Coronary artery (tissue), 2 donors: ENCODE results near the gene SMIM20.

Source experiments
- DNase-seq: peaks from one replicate; pipeline ENCODE4 v3.0.0-alpha.2; 2017; ENCODE audit warnings: low spot score
- H3K27ac ChIP-seq, 2 donors: fragments of 200-600 bp; sonication (generic); one replicate each; pipeline ENCODE4 v1.5.1; 2016 to 2019
- H3K4me3 ChIP-seq: fragments of 200-600 bp; sonication (generic); 2 replicates; pipeline ENCODE4 v1.5.1; 2016; ENCODE audit warnings: mild to moderate bottlenecking, moderate library complexity
- CTCF ChIP-seq: fragments of 200-600 bp; sonication (generic); IDR thresholded peaks from one replicate; pipeline ENCODE4 v1.5.1; 2019; ENCODE audit warnings: antibody characterized with exemption

SMIM20 gene

GRCh38 chr4:25874655-25875054, 39.4 kb upstream of the SMIM20 start:
- no peak for TF ChIP-seq CTCF
- DNase-seq = no peak
- H3K4me3 ChIP-seq = no peak overlapping the region
- H3K27ac ChIP-seq = no peak overlapping the region

DNA sequence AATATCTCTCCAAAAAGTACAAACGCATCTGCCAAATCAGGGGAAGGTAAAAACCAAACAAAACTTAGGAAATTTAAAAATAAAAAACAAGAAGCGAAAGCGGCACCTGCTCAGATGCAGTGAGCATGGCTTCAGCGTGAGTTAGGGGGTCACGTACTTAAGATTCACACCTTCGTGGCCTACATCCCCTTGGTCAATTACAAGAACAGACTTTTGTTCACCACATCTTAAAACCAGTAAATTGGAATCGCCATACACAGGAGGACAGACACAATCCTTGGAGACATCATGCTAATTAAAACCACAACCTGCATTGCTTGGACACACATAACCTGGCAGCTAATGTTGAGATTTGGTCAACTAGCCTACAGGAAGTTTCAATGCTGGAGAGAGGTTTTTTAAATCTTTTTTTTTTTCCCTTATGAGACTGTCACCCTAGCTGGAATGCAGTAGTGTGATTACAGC, 38.7 kb upstream of the SMIM20 start:
- H3K4me3 ChIP-seq = no peak overlapping the region
- TF ChIP-seq CTCF = no peak
- DNase-seq = no peak
- H3K27ac ChIP-seq = no peak overlapping the region

- Histone ChIP-seq H3K4me3 (no peak overlapping the region), H3K27ac (no peak overlapping the region)
- no peak for DNase-seq
- TF ChIP-seq CTCF = no peak
Observed at GRCh38 chr4:25878676-25879075, 35.3 kb upstream of the SMIM20 start.

GRCh38 chr4:25879091-25879584, 34.9 kb upstream of the SMIM20 start:
- H3K4me3 ChIP-seq = no peak overlapping the region
- no peak for TF ChIP-seq CTCF
- H3K27ac ChIP-seq = no peak overlapping the region
- no peak for DNase-seq

GRCh38 chr4:25879587-25879986, 34.4 kb upstream of the SMIM20 start:
- TF ChIP-seq CTCF = no peak
- DNase-seq = no peak
- Histone ChIP-seq H3K27ac (no peak overlapping the region), H3K4me3 (no peak overlapping the region)

DNA sequence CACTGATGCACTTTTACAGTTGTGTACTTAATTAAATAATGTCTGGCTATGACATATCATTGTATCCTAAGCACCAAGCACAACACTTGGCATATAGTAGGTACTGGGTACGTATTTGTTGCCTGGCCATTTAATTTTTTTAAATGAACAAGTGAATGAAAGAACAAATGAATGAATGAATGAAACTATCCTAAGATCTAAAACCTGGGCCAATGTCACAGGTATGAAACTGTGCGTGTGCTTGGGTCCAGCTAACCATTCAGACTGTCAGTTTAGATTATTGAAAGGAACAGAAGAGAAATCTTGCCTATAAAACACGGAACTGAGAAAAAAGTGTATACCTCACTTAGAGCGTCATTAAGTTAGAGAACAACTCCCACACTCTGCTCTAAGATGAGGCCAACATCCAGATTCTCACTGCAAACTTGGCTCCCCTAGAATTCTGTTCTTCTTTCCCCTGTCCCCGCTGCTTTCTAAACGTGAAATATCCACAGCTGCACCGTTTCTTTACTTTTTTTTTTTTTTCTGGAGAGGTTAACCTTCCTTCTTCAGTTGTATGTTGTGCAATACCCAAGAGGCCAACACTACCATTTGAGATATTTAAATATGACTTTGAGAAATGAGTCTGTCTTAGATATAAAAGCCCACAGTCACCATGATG, 33.9 kb upstream of the SMIM20 start:
- no peak overlapping the region for H3K27ac ChIP-seq

More for the DNA sequence above, 33.9 kb upstream of the SMIM20 start:
- no peak overlapping the region for H3K4me3 ChIP-seq
- no peak for TF ChIP-seq CTCF
- DNase-seq = no peak
